HCT116 (cell line): ENCODE data around the gene ACADVL.
"Not testable (repeated sequence)": the region's sequence is repeated elsewhere in the genome, so short reads cannot be mapped to it uniquely, and the experiment has no call there.

Experiments used
- CBX3 ChIP-seq: IDR thresholded peaks from 2 replicates; pipeline ENCODE4 v1.6.1; 2012; ENCODE audit warnings: low read depth
- CTCF ChIP-seq, 3 experiments: fragments of 200-600 bp in 1 of 3; sonication (generic) in 1 of 3; IDR thresholded peaks in 2 of 3; conservative IDR thresholded peaks in 1 of 3; 2 replicates each; pipeline ENCODE4 v1.5.1; 2012 to 2017; ENCODE audit warnings: low read depth in 2 of 3, low read length in 2 of 3, antibody characterized with exemption in 1 of 3, borderline replicate concordance in 1 of 3, control low read depth in 1 of 3, mild to moderate bottlenecking in 1 of 3, mixed read lengths in 1 of 3, mixed run types in 1 of 3, moderate library complexity in 1 of 3; ENCODE audit not compliant: insufficient read depth in 1 of 3
- EZH2 ChIP-seq: fragments of 200-600 bp; sonication (generic); IDR thresholded peaks from 2 replicates; pipeline ENCODE4 v1.6.1; 2017; ENCODE audit warnings: antibody characterized with exemption, mixed run types
- EZH2phosphoT487 ChIP-seq: fragments of 200-600 bp; IDR thresholded peaks from 2 replicates; pipeline ENCODE4 v1.6.1; 2018; ENCODE audit warnings: antibody characterized with exemption, borderline replicate concordance
- MAX ChIP-seq: IDR thresholded peaks from 2 replicates; pipeline ENCODE4 v1.6.1; 2012
- POLR2A ChIP-seq: IDR thresholded peaks from 2 replicates; pipeline ENCODE4 v1.7.0; 2011; ENCODE audit warnings: borderline replicate concordance; ENCODE audit not compliant: insufficient read depth, insufficient read length; ENCODE audit errors: extremely low read depth
- POLR2AphosphoS5 ChIP-seq: IDR thresholded peaks from 2 replicates; pipeline ENCODE4 v1.6.1; 2011; ENCODE audit warnings: mild to moderate bottlenecking, low read depth, low read length, moderate library complexity
- SRF ChIP-seq: IDR thresholded peaks from 2 replicates; pipeline ENCODE4 v1.6.1; 2012; ENCODE audit warnings: low read depth

GRCh38 chr17:7182101-7182500 lies 37.6 kb upstream of the ACADVL start:
- TF ChIP-seq CTCF (IDR thresholded peaks at IDR 0.05 in 2 of 3, conservative IDR thresholded peaks at IDR 0.05 in 1 of 3; ENCODE audit: borderline replicate concordance in 1 of 3, insufficient read depth in 1 of 3, low read depth in 2 of 3, low read length in 2 of 3); POLR2A; CBX3; POLR2AphosphoS5; EZH2; EZH2phosphoT487; SRF; MAX: not testable (repeated sequence)
